ENCODE measurements around the gene RILPL2. TPM values are rescaled to one million over a fixed set of nuclear protein-coding genes. Genes with fewer than 3 reads are reported as not detected.

The RILPL2 gene
- total RNA-seq, 2 donors from 2014 or later, result 0.96 to 2.1 TPM

DNA sequence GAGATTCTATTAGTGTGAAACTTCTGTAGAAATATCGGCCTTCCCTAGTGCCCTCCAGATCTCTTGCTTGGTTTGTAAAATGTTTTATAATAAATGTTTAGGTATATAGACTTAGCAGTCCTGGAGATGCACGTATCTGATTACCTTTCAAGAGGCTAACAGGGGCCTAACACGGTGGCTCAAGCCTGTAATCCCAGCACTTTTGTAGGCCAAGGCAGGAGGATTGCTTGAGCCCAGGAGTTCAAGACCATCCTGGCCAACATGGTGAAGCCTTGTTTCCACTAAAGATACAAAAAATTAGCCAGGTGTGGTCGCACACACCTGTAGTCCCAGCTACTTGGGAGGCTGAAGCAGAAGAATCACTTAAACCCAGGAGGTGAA, 9.8 kb upstream of the RILPL2 start:
- Histone ChIP-seq H3K9me3 (no peaks in the 10 kb centered on the region), H3K27ac (no peak overlapping the region), H3K9ac (ENCODE audit: low read depth in 2 of 2, low read length in 2 of 2) (peak overlapping the region in 1 of 2 donors; percentile 32), H3K27me3 (no peaks in the 10 kb centered on the region), H3K36me3 (no peaks in the 10 kb centered on the region), H3K4me3 (no peak overlapping the region), H3K4me1 (peaks cover 4% of the 10 kb centered on the region)
- DNase-seq, result no peak
- intact Hi-C loops (cut with DNase I), result no loop called here
- TF ChIP-seq, protein P1, sequence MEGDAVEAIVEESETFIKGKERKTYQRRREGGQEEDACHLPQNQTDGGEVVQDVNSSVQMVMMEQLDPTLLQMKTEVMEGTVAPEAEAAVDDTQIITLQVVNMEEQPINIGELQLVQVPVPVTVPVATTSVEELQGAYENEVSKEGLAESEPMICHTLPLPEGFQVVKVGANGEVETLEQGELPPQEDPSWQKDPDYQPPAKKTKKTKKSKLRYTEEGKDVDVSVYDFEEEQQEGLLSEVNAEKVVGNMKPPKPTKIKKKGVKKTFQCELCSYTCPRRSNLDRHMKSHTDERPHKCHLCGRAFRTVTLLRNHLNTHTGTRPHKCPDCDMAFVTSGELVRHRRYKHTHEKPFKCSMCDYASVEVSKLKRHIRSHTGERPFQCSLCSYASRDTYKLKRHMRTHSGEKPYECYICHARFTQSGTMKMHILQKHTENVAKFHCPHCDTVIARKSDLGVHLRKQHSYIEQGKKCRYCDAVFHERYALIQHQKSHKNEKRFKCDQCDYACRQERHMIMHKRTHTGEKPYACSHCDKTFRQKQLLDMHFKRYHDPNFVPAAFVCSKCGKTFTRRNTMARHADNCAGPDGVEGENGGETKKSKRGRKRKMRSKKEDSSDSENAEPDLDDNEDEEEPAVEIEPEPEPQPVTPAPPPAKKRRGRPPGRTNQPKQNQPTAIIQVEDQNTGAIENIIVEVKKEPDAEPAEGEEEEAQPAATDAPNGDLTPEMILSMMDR (IDR thresholded peaks at IDR 0.05), result no peak

DNA sequence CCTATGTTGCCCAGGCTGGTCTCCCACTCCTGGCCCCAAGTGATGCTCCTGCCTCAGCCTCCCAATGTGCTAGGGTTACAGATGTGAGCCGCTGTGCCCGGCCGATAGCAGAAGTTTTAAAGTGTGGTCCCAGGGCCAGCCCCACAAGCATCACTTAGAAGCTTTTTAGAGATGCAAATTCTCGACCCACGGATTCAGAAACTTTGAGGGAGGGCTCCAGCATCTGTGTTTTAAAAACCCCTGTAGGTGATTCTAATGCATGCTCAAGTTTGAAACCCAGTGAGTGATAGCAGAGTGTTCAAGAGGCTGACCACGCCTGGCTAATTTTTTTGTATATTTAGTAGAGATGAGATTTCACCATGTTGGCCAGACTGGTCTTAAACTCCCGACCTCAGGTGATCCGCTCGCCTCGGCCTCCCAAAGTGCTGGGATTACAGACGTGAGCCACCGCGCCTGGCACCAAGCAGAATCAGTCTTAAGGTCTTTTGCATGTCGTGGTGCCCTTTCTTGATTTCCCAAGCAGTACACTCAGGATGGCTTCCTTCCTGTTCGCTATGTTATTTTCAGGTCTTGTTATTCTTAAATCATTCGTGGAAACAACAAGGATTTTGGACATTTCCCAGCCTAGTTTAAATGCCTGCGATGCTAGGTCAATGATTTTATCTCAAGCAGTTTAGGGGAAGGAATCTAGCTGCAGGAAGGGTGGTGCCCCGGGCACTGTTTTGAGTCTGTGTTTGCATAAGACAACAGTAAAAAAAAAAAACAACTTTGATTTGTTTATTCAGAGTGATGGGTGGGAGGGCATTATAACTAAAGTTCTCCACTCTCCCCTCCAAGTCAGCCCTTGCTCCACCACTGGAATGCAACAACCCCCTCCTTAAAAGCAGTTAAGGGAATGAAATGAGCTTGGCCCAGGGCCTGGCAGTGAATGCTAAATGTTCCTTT, 9.2 kb upstream of the RILPL2 start:
- TF ChIP-seq, protein P1 (IDR thresholded peaks at IDR 0.05), result no peak
- no peaks in the 10 kb centered on the region for H3K9me3 ChIP-seq
- H3K9ac ChIP-seq (ENCODE audit: low read depth in 2 of 2, low read length in 2 of 2), result peak overlapping the region in 1 of 2 donors; percentile 32
- intact Hi-C loops (cut with DNase I), result no loop called here
- no peak overlapping the region for H3K27ac ChIP-seq
- H3K4me3 ChIP-seq, result no peak overlapping the region
- no peaks in the 10 kb centered on the region for H3K36me3 ChIP-seq
- H3K27me3 ChIP-seq, result no peaks in the 10 kb centered on the region
- peaks cover 4% of the 10 kb centered on the region for H3K4me1 ChIP-seq
- DNase-seq, result no peak

DNA sequence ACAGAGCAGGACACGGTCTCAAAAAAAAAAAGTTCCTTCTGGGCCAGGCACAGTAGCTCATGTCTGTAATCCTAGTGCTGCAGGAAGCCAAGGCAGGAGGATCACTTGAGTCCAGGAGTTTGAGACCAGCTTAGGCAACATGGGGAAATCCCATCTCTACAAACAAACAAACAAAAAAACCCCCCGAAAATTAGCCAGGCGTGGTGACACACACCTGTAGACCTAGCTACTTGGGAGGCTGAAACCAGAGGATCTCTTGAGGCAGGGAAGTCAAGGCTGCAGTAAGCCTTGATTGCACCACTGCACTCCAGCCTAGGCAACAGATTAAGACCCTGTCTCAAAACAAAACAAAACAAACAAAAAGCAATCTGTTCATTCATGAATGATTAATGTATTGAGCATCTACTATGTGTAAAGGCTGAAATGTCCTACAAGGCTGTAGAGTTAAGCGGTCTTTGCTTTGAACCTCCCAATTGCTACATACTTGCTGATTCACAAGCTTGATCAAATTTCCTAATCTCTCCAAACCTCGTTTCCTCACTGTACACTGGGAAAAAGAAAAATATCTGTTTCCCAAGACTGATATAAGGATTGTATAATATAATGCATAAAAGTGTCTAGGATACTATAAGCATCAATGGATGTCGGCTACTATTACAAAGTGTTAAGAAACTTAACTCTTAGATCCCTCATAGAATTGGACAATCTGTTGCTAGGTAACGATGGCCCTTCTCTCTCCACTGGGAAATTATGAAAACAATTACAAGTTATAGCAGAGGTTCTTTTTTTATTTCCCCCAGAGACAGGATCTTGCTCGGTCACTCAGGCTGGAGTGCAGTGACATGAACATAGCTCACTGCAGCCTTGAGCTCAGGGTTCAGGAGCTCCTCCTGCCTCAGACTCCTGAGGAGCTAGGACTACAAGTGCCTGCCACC, 7.9 kb upstream of the RILPL2 start:
- no peaks in the 10 kb centered on the region for H3K9me3 ChIP-seq
- no peaks in the 10 kb centered on the region for H3K36me3 ChIP-seq
- peaks cover 4% of the 10 kb centered on the region for H3K4me1 ChIP-seq
- intact Hi-C loops (cut with DNase I), result no loop called here
- no peak overlapping the region for H3K27ac ChIP-seq
- H3K4me3 ChIP-seq, result no peak overlapping the region
- no peak for DNase-seq
- no peak overlapping the region for H3K9ac ChIP-seq (ENCODE audit: low read depth in 2 of 2, low read length in 2 of 2)
- no peaks in the 10 kb centered on the region for H3K27me3 ChIP-seq
- TF ChIP-seq, protein P1 (IDR thresholded peaks at IDR 0.05), result no peak

DNA sequence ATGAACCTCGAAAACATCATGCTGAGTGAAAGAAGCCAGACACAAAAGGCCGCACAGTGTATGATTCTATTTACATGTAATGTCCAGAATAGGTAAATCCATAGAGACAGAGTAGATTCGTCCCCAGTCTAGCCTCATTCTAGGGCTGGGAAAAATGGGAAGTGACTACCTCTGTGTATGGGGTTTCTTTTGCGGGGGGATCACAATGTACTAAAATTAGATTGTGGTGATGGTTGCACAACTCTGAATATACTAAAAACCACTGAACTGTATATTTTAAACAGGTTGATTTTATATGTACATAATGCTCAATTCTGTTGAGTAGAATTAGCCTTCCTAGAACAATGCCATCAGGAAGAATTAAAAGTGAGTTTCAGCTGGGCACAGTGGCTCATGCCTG, 6.3 kb upstream of the RILPL2 start:
- intact Hi-C loops (cut with DNase I), result no loop called here
- no peak for DNase-seq
- Histone ChIP-seq H3K4me3 (no peak overlapping the region), H3K9ac (ENCODE audit: low read depth in 2 of 2, low read length in 2 of 2) (no peak overlapping the region), H3K9me3 (no peaks in the 10 kb centered on the region), H3K27ac (no peak overlapping the region), H3K4me1 (peaks cover 4% of the 10 kb centered on the region), H3K27me3 (no peaks in the 10 kb centered on the region), H3K36me3 (no peaks in the 10 kb centered on the region)
- TF ChIP-seq, protein P1 (IDR thresholded peaks at IDR 0.05), result no peak

DNA sequence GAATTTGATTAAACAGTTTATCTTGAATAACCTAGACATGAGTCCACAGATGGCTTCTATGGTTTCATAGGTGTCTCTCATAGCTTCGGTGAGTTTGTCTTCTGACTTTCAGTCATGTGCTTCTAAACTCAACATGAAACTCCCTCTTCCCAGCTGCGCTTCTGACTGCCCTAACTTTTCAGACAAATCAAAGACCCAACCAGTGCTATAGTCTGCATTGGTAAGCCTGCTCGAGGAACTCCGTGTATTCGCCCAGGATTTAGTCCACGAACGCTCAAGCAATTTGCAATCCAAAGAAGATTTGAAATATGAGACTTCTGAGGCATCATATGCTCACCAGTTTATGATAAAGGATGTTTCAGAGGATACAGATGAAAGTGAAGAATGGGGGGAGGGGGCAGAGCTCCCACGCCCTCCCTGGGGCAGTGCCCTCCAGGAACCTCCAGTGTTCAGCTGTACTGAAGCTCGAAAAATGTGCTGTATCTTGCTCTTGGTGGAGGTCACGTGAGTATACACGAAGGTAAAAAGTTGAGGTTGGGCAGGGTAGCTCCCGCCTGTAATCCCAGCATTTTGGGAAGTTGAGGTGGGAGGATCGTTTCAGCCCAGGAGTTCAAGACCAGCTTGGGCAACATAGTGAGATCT, 5.2 kb upstream of the RILPL2 start:
- Histone ChIP-seq H3K4me3 (no peak overlapping the region), H3K36me3 (no peaks in the 10 kb centered on the region), H3K4me1 (peaks cover 4% of the 10 kb centered on the region), H3K9me3 (no peaks in the 10 kb centered on the region), H3K9ac (ENCODE audit: low read depth in 2 of 2, low read length in 2 of 2) (no peak overlapping the region), H3K27me3 (no peaks in the 10 kb centered on the region), H3K27ac (no peak overlapping the region)
- TF ChIP-seq, protein P1 (IDR thresholded peaks at IDR 0.05), result no peak
- intact Hi-C loops (cut with DNase I), result no loop called here
- no peak for DNase-seq

Data from colonic mucosa (tissue), 4 donors.